PC-9 (cell line): ENCODE measurements around the gene ARMC2. TPM values are rescaled to one million over a fixed set of nuclear protein-coding genes. Genes with fewer than 3 reads are reported as not detected.

Experiments used
- BruUV-seq: library from RNA; stranded (reverse); fragments of 400-500 nt; replicated peaks from 2 replicates; lab custom pipeline; 2021; lab: Mats Ljungman, UMichigan
- CTCF ChIA-PET: fragments of 300-600 bp; sonication (Branson Sonifier 250); formaldehyde crosslinking; loops from one replicate; lab custom pipeline; 2022; ENCODE audit warnings: antibody characterized with exemption; lab: Charles Lee
- POLR2A ChIA-PET: fragments of 300-600 bp; sonication (Branson Sonifier 250); formaldehyde crosslinking; loops from one replicate; lab custom pipeline; 2022; ENCODE audit warnings: antibody characterized with exemption; ENCODE audit not compliant: unreplicated experiment; lab: Charles Lee
- DNase-seq, 2 experiments: peaks; one replicate each; pipeline versions ENCODE4 v3.0.0 to v3.0.0-alpha.2; 2015 to 2022; ENCODE audit warnings: mixed read lengths in 1 of 2
- H2AFZ ChIP-seq: fragments of 200-600 bp; sonication (generic); 2 replicates; pipeline ENCODE4 v1.8.1; 2017; ENCODE audit warnings: antibody characterized with exemption
- H3F3A ChIP-seq: fragments of 200-600 bp; sonication (generic); 2 replicates; pipeline ENCODE4 v1.8.1; 2017; ENCODE audit warnings: antibody characterized with exemption, mild to moderate bottlenecking, low read depth; ENCODE audit not compliant: insufficient read depth
- H3K27ac ChIP-seq: fragments of 200-600 bp; sonication (generic); 2 replicates; pipeline ENCODE4 v1.6.1; 2016; ENCODE audit warnings: mixed run types
- H3K27me3 ChIP-seq: fragments of 200-600 bp; sonication (generic); 2 replicates; pipeline ENCODE4 v1.6.1; 2016; ENCODE audit warnings: low read depth, mixed run types; ENCODE audit not compliant: insufficient read depth
- H3K36me3 ChIP-seq: fragments of 200-600 bp; sonication (generic); 2 replicates; pipeline ENCODE4 v1.6.1; 2016; ENCODE audit warnings: low read depth, mixed run types
- H3K4me1 ChIP-seq: fragments of 200-600 bp; sonication (generic); replicated peaks from 2 replicates; pipeline ENCODE4 v1.6.1; 2016; ENCODE audit warnings: mixed run types; ENCODE audit not compliant: insufficient read depth
- H3K4me2 ChIP-seq: fragments of 200-600 bp; sonication (generic); 2 replicates; pipeline ENCODE4 v1.6.1; 2017; ENCODE audit warnings: mixed run types
- H3K4me3 ChIP-seq: fragments of 200-600 bp; sonication (generic); 2 replicates; pipeline ENCODE4 v1.6.1; 2016; ENCODE audit warnings: mixed run types
- H3K79me2 ChIP-seq: fragments of 200-600 bp; sonication (generic); 2 replicates; pipeline ENCODE4 v1.6.1; 2017; ENCODE audit warnings: low read depth, mixed run types
- H3K9me2 ChIP-seq: fragments of 200-600 bp; sonication (generic); 2 replicates; pipeline ENCODE4 v1.8.1; 2017; ENCODE audit warnings: mild to moderate bottlenecking; ENCODE audit not compliant: insufficient read depth
- H3K9me3 ChIP-seq: fragments of 200-600 bp; sonication (generic); 2 replicates; pipeline ENCODE4 v1.8.1; 2016; ENCODE audit warnings: low read depth; ENCODE audit not compliant: insufficient read depth
- H4K20me1 ChIP-seq: fragments of 200-600 bp; sonication (generic); 2 replicates; pipeline ENCODE4 v1.8.1; 2017; ENCODE audit not compliant: insufficient read depth
- CTCF ChIP-seq: fragments of 200-600 bp; sonication (generic); conservative IDR thresholded peaks from 2 replicates; pipeline ENCODE4 v1.6.1; 2017; ENCODE audit warnings: mixed run types, antibody characterized with exemption, mild to moderate bottlenecking, moderate library complexity
- EZH2 ChIP-seq: fragments of 200-600 bp; sonication (generic); IDR thresholded peaks from 2 replicates; pipeline ENCODE4 v1.8.0; 2017; ENCODE audit warnings: antibody characterized with exemption, low read depth
- intact Hi-C: fragments of 100-400 bp; cut with micrococcal nuclease; formaldehyde crosslinking; loops from one replicate; pipeline ENCODE4 v1.10.0; 2022; ENCODE audit not compliant: unreplicated experiment
- total RNA-seq: library from RNA; stranded (reverse); gene quantifications from 2 replicates; pipeline ENCODE4 v1.2.3, GENCODE V29; 2021

Gene ARMC2
- total RNA-seq, 1 experiment from 2014 or later: 15.5 TPM

GRCh38 chr6:108921547-108922361 is 73.5 kb downstream of the ARMC2 start:
- Histone ChIP-seq H3K27me3 (no peaks in the 10 kb centered on the region), H3K79me2 (no peaks in the 10 kb centered on the region), H3F3A (no peaks in the 10 kb centered on the region), H2AFZ (no peak overlapping the region), H3K36me3 (no peaks in the 10 kb centered on the region), H3K9me3 (no peaks in the 10 kb centered on the region), H3K27ac (no peak overlapping the region), H3K4me3 (no peak overlapping the region), H4K20me1 (no peaks in the 10 kb centered on the region), H3K4me2 (no peak overlapping the region), H3K9me2 (no peaks in the 10 kb centered on the region), H3K4me1 (0 out of 2 replicates have a peak, but pooled peaks cover under 1% of the 10 kb centered on the region)
- POLR2A ChIA-PET: no interaction called here
- BruUV-seq: no TSS peak
- TF ChIP-seq EZH2 (no peak), CTCF (no peak)
- intact Hi-C loops: no loop called here
- CTCF ChIA-PET: interaction anchor here (0.6 kb wide), 1 partner anchor 795 kb away, joined by 5 read pairs; no protein-coding TSS in a partner anchor
- no peak for DNase-seq

- Histone ChIP-seq H3K4me1 (no peaks in the 10 kb centered on the region), H3F3A (no peaks in the 10 kb centered on the region), H4K20me1 (no peaks in the 10 kb centered on the region), H2AFZ (no peak overlapping the region), H3K36me3 (no peaks in the 10 kb centered on the region), H3K9me3 (no peaks in the 10 kb centered on the region), H3K9me2 (no peaks in the 10 kb centered on the region), H3K4me3 (no peak overlapping the region), H3K27me3 (no peaks in the 10 kb centered on the region), H3K4me2 (no peak overlapping the region), H3K27ac (no peak overlapping the region), H3K79me2 (no peaks in the 10 kb centered on the region)
- TF ChIP-seq EZH2: no peak
- TF ChIP-seq CTCF: no peak
- POLR2A ChIA-PET: no interaction called here
- DNase-seq: no peak
- CTCF ChIA-PET: no interaction called here
- intact Hi-C loops: no loop called here
- no TSS peak for BruUV-seq
Measured at GRCh38 chr6:108922499-108922898, 74.3 kb downstream of the ARMC2 start.

- H3K4me3 ChIP-seq: no peak overlapping the region
- TF ChIP-seq CTCF: no peak
- no peak for TF ChIP-seq EZH2
- intact Hi-C loops: no loop called here
- no peaks in the 10 kb centered on the region for H4K20me1 ChIP-seq
- H3K9me2 ChIP-seq: no peaks in the 10 kb centered on the region; the same call in 1 of the 2 replicates
- H3F3A ChIP-seq: no peaks in the 10 kb centered on the region
- no peak for DNase-seq
- H3K4me2 ChIP-seq: no peak overlapping the region
- ChIA-PET CTCF (no interaction called here), POLR2A (no interaction called here)
- BruUV-seq: no TSS peak
- H2AFZ ChIP-seq: no peak overlapping the region
- H3K4me1 ChIP-seq: peaks cover 5% of the 10 kb centered on the region; the same call in 1 of the 2 replicates
- no peaks in the 10 kb centered on the region for H3K27me3 ChIP-seq
- H3K9me3 ChIP-seq: no peaks in the 10 kb centered on the region
- no peaks in the 10 kb centered on the region for H3K79me2 ChIP-seq
- H3K36me3 ChIP-seq: no peaks in the 10 kb centered on the region
- H3K27ac ChIP-seq: no peak overlapping the region
Measured at GRCh38 chr6:108927927-108928326, 79.7 kb downstream of the ARMC2 start.
